ENCODE data around the gene PARD6G. TPM values are rescaled to one million over a fixed set of nuclear protein-coding genes. Genes with fewer than 3 reads are reported as not detected.

PARD6G gene
- total RNA-seq, 4 donors from 2014 or later, result 0.40 to 3.3 (median 1.3) TPM

DNA sequence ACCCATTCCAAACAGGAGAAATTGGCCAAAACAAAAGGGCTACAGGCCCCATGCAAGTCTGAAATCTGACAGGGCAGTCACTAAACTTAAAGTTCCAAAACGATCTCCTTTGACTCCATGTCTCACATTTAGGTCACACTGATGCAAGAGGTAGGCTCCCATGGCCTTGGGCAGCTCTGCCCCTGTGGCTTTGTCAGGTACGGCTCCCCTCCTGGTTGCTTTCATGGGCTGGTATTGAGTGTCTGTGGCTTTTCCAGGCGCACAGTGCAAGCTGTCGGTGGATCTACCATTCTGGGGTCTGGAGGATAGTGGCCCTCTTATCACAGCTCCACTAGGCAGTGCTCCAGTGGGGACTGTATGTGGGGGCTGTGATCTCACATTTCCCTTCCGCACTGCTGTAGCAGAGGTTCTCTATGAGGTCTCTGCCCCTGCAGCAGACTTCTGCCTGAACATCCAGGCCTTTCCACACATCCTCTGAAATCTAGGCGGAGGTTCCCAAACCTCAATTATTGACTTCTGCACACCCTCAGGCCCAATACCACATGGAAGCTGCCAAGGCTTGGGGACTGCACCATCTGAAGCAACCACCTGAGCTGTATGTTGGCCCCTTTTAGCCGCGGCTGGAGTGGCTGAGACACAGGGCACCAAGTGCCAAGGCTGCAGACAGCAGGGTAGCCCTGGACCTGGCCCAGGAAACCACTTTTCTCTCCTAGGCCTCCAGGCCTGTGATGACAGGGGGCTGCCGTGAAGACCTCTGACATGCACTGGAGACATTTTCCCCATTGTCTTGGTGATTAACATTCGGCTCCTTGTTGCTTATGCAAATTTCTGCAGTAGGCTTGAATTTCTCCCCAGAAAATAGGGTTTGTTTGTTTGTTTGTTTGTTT, 28.7 kb downstream of the PARD6G start:
- intact Hi-C loops (cut with DNase I; ENCODE audit: low total_unique reads), result no loop called here

DNA sequence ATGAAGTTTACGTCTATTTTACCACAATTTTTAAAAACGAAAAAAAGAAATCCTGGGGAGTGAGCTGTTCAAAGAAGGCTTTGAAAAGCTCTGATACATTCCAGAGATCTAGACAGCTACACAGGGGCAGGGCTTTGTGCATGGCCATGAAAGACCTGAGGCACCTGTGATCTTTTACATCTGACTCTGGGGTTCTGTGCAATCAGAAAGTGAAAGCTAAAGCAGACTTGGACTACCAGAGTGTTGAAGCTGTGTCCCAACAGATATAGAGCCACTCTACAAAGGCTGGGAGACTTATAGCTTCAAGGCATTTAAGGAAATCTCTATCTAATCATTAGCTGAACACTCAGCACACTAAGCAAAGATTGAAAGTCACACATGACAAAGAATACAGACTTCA, 34.1 kb downstream of the PARD6G start:
- no peak for TF ChIP-seq EP300 (IDR thresholded peaks at IDR 0.05; ENCODE audit: low read depth)
- TF ChIP-seq POLR2AphosphoS5 (IDR thresholded peaks at IDR 0.05), result no peak
- TF ChIP-seq, protein P1, sequence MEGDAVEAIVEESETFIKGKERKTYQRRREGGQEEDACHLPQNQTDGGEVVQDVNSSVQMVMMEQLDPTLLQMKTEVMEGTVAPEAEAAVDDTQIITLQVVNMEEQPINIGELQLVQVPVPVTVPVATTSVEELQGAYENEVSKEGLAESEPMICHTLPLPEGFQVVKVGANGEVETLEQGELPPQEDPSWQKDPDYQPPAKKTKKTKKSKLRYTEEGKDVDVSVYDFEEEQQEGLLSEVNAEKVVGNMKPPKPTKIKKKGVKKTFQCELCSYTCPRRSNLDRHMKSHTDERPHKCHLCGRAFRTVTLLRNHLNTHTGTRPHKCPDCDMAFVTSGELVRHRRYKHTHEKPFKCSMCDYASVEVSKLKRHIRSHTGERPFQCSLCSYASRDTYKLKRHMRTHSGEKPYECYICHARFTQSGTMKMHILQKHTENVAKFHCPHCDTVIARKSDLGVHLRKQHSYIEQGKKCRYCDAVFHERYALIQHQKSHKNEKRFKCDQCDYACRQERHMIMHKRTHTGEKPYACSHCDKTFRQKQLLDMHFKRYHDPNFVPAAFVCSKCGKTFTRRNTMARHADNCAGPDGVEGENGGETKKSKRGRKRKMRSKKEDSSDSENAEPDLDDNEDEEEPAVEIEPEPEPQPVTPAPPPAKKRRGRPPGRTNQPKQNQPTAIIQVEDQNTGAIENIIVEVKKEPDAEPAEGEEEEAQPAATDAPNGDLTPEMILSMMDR (IDR thresholded peaks at IDR 0.05), result no peak
- no peak for TF ChIP-seq POLR2A (IDR thresholded peaks at IDR 0.05)
- in situ Hi-C loops (cut with MboI; ENCODE audit: low pct_ligation_motif_present in 1 of 4, low pct_unique_long_range_greater_than_20kb in 1 of 4, low sequenced_read_pairs in 3 of 4), result no loop called here
- 56 to 69% methylated on average over 2 of the region's 2 CpGs for WGBS, 2 donors (ENCODE audit: low coverage in 1 of 2)
- Histone ChIP-seq H3K27me3 (no peaks in the 10 kb centered on the region), H3K9me3 (no peaks in the 10 kb centered on the region), H3K36me3 (no peaks in the 10 kb centered on the region), H3K4me1 (no peaks in the 10 kb centered on the region), H3K4me3 (no peak overlapping the region), H3K27ac (no peak overlapping the region)
- no peak for DNase-seq
- intact Hi-C loops (cut with DNase I; ENCODE audit: low total_unique reads), result no loop called here

More for the DNA sequence above, 28.7 kb downstream of the PARD6G start:
- H3K9me3 ChIP-seq, result no peaks in the 10 kb centered on the region
- H3K27me3 ChIP-seq, result no peaks in the 10 kb centered on the region
- TF ChIP-seq POLR2A (IDR thresholded peaks at IDR 0.05) (no peak), EP300 (IDR thresholded peaks at IDR 0.05; ENCODE audit: low read depth) (no peak), POLR2AphosphoS5 (IDR thresholded peaks at IDR 0.05) (no peak)
- TF ChIP-seq, protein P1 (IDR thresholded peaks at IDR 0.05), result no peak
- no peaks in the 10 kb centered on the region for H3K4me1 ChIP-seq
- no peaks in the 10 kb centered on the region for H3K36me3 ChIP-seq
- DNase-seq, result no peak
- in situ Hi-C loops (cut with MboI; ENCODE audit: low pct_ligation_motif_present in 1 of 4, low pct_unique_long_range_greater_than_20kb in 1 of 4, low sequenced_read_pairs in 3 of 4), result no loop called here
- WGBS, 2 donors (ENCODE audit: low coverage in 1 of 2), result 92% methylated on average over 5 to 10 of the region's 10 CpGs
- H3K4me3 ChIP-seq, result no peak overlapping the region
- H3K27ac ChIP-seq, result no peak overlapping the region

DNA sequence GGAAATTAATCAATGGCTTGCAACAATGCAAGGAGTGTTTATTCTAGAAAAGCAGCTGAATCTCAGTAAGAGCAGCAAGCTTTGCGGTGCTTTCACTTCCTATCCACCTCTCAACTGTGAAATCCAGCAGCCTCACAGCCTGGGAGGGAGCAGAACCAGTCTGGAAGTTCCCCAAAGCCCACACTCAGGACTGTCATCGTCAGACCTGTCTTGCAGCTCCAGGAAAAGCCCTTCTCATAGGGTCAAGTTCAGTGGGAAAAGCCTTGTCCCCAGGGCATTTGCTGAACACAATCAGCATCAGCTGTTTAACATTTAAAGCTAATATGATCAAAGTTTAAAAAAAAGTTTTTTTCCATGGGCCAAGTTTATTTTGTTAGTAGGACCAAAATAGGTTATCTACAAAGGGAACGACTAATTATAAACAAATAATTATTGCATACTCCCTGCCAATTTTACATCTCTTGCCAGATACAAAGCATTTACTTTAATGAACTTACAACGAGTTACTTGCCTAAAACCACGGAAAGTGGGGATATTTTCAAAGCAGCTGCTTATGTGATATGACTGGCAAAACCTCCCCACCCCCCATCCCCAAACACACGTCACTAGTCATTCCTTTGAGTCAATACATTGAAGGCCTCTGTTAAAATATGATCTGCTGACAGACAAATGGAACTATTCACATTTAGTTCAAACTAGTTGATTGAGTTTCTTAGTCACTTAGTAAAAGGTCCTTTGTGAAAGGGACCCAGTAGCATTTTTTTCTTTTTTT, 36.8 kb downstream of the PARD6G start:
- H3K36me3 ChIP-seq, result no peaks in the 10 kb centered on the region
- no peaks in the 10 kb centered on the region for H3K9me3 ChIP-seq
- in situ Hi-C loops (cut with MboI; ENCODE audit: low pct_ligation_motif_present in 1 of 4, low pct_unique_long_range_greater_than_20kb in 1 of 4, low sequenced_read_pairs in 3 of 4) (no loop called here), intact Hi-C loops (cut with DNase I; ENCODE audit: low total_unique reads) (no loop called here)
- H3K27me3 ChIP-seq, result no peaks in the 10 kb centered on the region
- no peak for DNase-seq
- no peaks in the 10 kb centered on the region for H3K4me1 ChIP-seq
- no peak for TF ChIP-seq EP300 (IDR thresholded peaks at IDR 0.05; ENCODE audit: low read depth)
- TF ChIP-seq, protein P1 (IDR thresholded peaks at IDR 0.05), result no peak
- TF ChIP-seq POLR2A (IDR thresholded peaks at IDR 0.05), result no peak
- TF ChIP-seq POLR2AphosphoS5 (IDR thresholded peaks at IDR 0.05), result no peak
- WGBS, 2 donors (ENCODE audit: low coverage in 1 of 2), result 40 to 44% methylated on average over 6 of the region's 6 CpGs
- H3K4me3 ChIP-seq, result no peak overlapping the region
- H3K27ac ChIP-seq, result no peak overlapping the region

GRCh38 chr18:80208620-80209019, 38.7 kb downstream of the PARD6G start:
- in situ Hi-C loops (cut with MboI; ENCODE audit: low pct_ligation_motif_present in 1 of 4, low pct_unique_long_range_greater_than_20kb in 1 of 4, low sequenced_read_pairs in 3 of 4), result no loop called here
- no peaks in the 10 kb centered on the region for H3K9me3 ChIP-seq
- TF ChIP-seq POLR2A (IDR thresholded peaks at IDR 0.05) (no peak), POLR2AphosphoS5 (IDR thresholded peaks at IDR 0.05) (no peak), EP300 (IDR thresholded peaks at IDR 0.05; ENCODE audit: low read depth) (no peak)
- TF ChIP-seq, protein P1 (IDR thresholded peaks at IDR 0.05), result no peak
- no peak overlapping the region for H3K27ac ChIP-seq
- H3K27me3 ChIP-seq, result no peaks in the 10 kb centered on the region
- no peak for DNase-seq
- 88 to 89% methylated on average over 4 of the region's 4 CpGs for WGBS, 2 donors (ENCODE audit: low coverage in 1 of 2)
- H3K4me1 ChIP-seq, result no peaks in the 10 kb centered on the region
- H3K36me3 ChIP-seq, result no peaks in the 10 kb centered on the region
- no peak overlapping the region for H3K4me3 ChIP-seq
- intact Hi-C loops (cut with DNase I; ENCODE audit: low total_unique reads), result no loop called here
